Activated CD4-positive, alpha-beta memory T cell treated with anti-CD3 and anti-CD28 coated beads for 36 hours (primary cell): ENCODE results near the gene FRS3. TPM values are rescaled to one million over a fixed set of nuclear protein-coding genes. Genes with fewer than 3 reads are reported as not detected.

Experiments
- CTCF ChIA-PET: fragments of 350-600 bp; sonication (Branson Sonifier 250); formaldehyde crosslinking; loops from one replicate; lab custom pipeline; 2021; ENCODE audit warnings: antibody characterized with exemption, inconsistent platforms; lab: Charles Lee
- POLR2A ChIA-PET: fragments of 350-600 bp; sonication (Branson Sonifier 250); formaldehyde crosslinking; loops from one replicate; lab custom pipeline; 2021; ENCODE audit warnings: antibody characterized with exemption; lab: Charles Lee
- DNase-seq: peaks from one replicate; pipeline ENCODE4 v3.0.0-alpha.2; 2020
- H3K27ac Mint-ChIP-seq: one replicate; pipeline ENCODE4 v1.8.0; 2021; ENCODE audit warnings: mixed read lengths
- H3K27me3 Mint-ChIP-seq: one replicate; pipeline ENCODE4 v1.8.0; 2021; ENCODE audit warnings: mixed read lengths
- H3K36me3 Mint-ChIP-seq: one replicate; pipeline ENCODE4 v1.8.0; 2021; ENCODE audit warnings: mixed read lengths
- H3K4me1 Mint-ChIP-seq: one replicate; pipeline ENCODE4 v1.8.0; 2021; ENCODE audit warnings: low read depth, mixed read lengths
- H3K4me3 Mint-ChIP-seq: one replicate; pipeline ENCODE4 v1.8.0; 2021; ENCODE audit warnings: mild to moderate bottlenecking, mixed read lengths
- H3K9me3 Mint-ChIP-seq: one replicate; pipeline ENCODE4 v1.8.0; 2021; ENCODE audit warnings: mixed read lengths
- intact Hi-C: fragments of 100-400 bp; cut with micrococcal nuclease; formaldehyde crosslinking; loops from one replicate; pipeline ENCODE4 v1.15.1; 2023
- total RNA-seq, 2 experiments: library from RNA; stranded (reverse); gene quantifications; one replicate each; pipeline ENCODE4 v1.2.3, GENCODE V29; 2021

FRS3 gene
- total RNA-seq, 2 experiments from 2014 or later = 4.8 to 5.5 TPM

- POLR2A ChIA-PET = interaction anchor here (0.8 to 1.6 kb wide), 8 partner anchors 19 to 263 kb away, joined by 3 to 10 read pairs (median 4); partner anchors contain the start of genes BYSL, CCND3, MED20 and TAF8
- H3K4me3 Mint-ChIP-seq = peak within 1 kb of the TSS; percentile 92
Observed at GRCh38 chr6:41787219-41787917, 7.7 kb upstream of the FRS3 start, which contains the start of gene TOMM6. Gene TOMM6, plus strand, starts transcription at chr6:41787694. Its CDS starts 4 bp downstream, at chr6:41787698.

GRCh38 chr6:41786451-41787218, 6.9 kb upstream of the FRS3 start:
- DNase-seq = peak; percentile 91
- no peaks in the 10 kb centered on the region for H3K27me3 Mint-ChIP-seq
- peak overlapping the region; percentile 90 for H3K27ac Mint-ChIP-seq
- ChIA-PET POLR2A (interaction anchor here (0.6 to 1.6 kb wide), 8 partner anchors 80 to 264 kb away, joined by 3 to 10 read pairs (median 4); partner anchors contain the start of genes BYSL, CCND3, TAF8 and USP49), CTCF (interaction anchor here (0.5 to 5.5 kb wide), 33 partner anchors 8 to 1536 kb away, joined by 3 to 94 read pairs (median 4); partner anchors contain the start of genes BYSL, MED20, TAF8 and TBCC)
- H3K4me3 Mint-ChIP-seq = peak overlapping the region; percentile 92
- peaks cover 24% of the 10 kb centered on the region for H3K36me3 Mint-ChIP-seq
- no peaks in the 10 kb centered on the region for H3K9me3 Mint-ChIP-seq
- H3K4me1 Mint-ChIP-seq = peaks cover 20% of the 10 kb centered on the region
- intact Hi-C loops = loop anchor here (1.0 to 5.0 kb wide), 7 partner anchors 7 to 264 kb away; partner anchors contain the start of genes BYSL, FRS3, MED20 and TAF8

More at GRCh38 chr6:41787219-41787917, 7.7 kb upstream of the FRS3 start, which contains the start of gene TOMM6:
- DNase-seq = peak; percentile 98
- Mint-ChIP-seq H3K4me1 (peaks cover 20% of the 10 kb centered on the region), H3K9me3 (no peaks in the 10 kb centered on the region), H3K27me3 (no peaks in the 10 kb centered on the region), H3K36me3 (peaks cover 31% of the 10 kb centered on the region), H3K27ac (peak within 1 kb of the TSS; percentile 90)
- intact Hi-C loops = loop anchor here (1.0 to 5.0 kb wide), 7 partner anchors 8 to 263 kb away; partner anchors contain the start of genes BYSL, FRS3, MED20 and TAF8
- CTCF ChIA-PET = interaction anchor here (0.6 to 5.5 kb wide), 41 partner anchors 8 to 1026 kb away, joined by 3 to 94 read pairs (median 4); partner anchors contain the start of genes BYSL, CCND3, FRS3 and MED20

GRCh38 chr6:41785689-41786450, 6.2 kb upstream of the FRS3 start:
- Mint-ChIP-seq H3K27ac (no peak overlapping the region), H3K27me3 (peaks cover 5% of the 10 kb centered on the region), H3K4me1 (peaks cover 25% of the 10 kb centered on the region), H3K36me3 (peaks cover 21% of the 10 kb centered on the region), H3K4me3 (peak overlapping the region; percentile 92), H3K9me3 (no peaks in the 10 kb centered on the region)
- no peak for DNase-seq
- intact Hi-C loops = loop anchor here (5.0 kb wide), 1 partner anchor 151 kb away; no protein-coding TSS in a partner anchor
- POLR2A ChIA-PET = interaction anchor here (0.9 to 1.6 kb wide), 2 partner anchors 135 to 237 kb away, joined by 3 to 4 read pairs; partner anchors contain the start of gene BYSL
- CTCF ChIA-PET = interaction anchor here (0.7 to 5.5 kb wide), 24 partner anchors 8 to 960 kb away, joined by 3 to 94 read pairs (median 5); partner anchors contain the start of genes BYSL, MED20, TAF8 and TBCC

- Mint-ChIP-seq H3K4me3 (no peak overlapping the region), H3K36me3 (peaks cover 19% of the 10 kb centered on the region), H3K4me1 (peaks cover 24% of the 10 kb centered on the region), H3K27ac (no peak overlapping the region), H3K27me3 (peaks cover 6% of the 10 kb centered on the region), H3K9me3 (no peaks in the 10 kb centered on the region)
- POLR2A ChIA-PET = no interaction called here
- intact Hi-C loops = loop anchor here (5.0 kb wide), 1 partner anchor 152 kb away; no protein-coding TSS in a partner anchor
- CTCF ChIA-PET = interaction anchor here (0.7 to 5.5 kb wide), 6 partner anchors 9 to 762 kb away, joined by 4 to 94 read pairs (median 14); partner anchors contain the start of gene TAF8
- DNase-seq = no peak
Observed at GRCh38 chr6:41785254-41785653, 5.6 kb upstream of the FRS3 start.

GRCh38 chr6:41784581-41785171, 5.0 kb upstream of the FRS3 start:
- H3K4me1 Mint-ChIP-seq = peaks cover 20% of the 10 kb centered on the region
- H3K27ac Mint-ChIP-seq = no peak overlapping the region
- peaks cover 14% of the 10 kb centered on the region for H3K36me3 Mint-ChIP-seq
- no peaks in the 10 kb centered on the region for H3K9me3 Mint-ChIP-seq
- H3K4me3 Mint-ChIP-seq = no peak overlapping the region
- POLR2A ChIA-PET = no interaction called here
- intact Hi-C loops = loop anchor here (5.0 kb wide), 2 partner anchors 153 to 433 kb away; partner anchors contain the start of gene MRPS10
- CTCF ChIA-PET = interaction anchor here (0.7 to 5.5 kb wide), 4 partner anchors 8 to 763 kb away, joined by 4 to 94 read pairs (median 4); no protein-coding TSS in a partner anchor
- DNase-seq = no peak
- peaks cover 6% of the 10 kb centered on the region for H3K27me3 Mint-ChIP-seq

- Mint-ChIP-seq H3K27ac (no peak overlapping the region), H3K4me1 (peaks cover 18% of the 10 kb centered on the region), H3K4me3 (no peak overlapping the region), H3K27me3 (peaks cover 6% of the 10 kb centered on the region), H3K36me3 (peaks cover 6% of the 10 kb centered on the region), H3K9me3 (no peaks in the 10 kb centered on the region)
- intact Hi-C loops = loop anchor here (5.0 kb wide), 1 partner anchor 434 kb away; the partner anchor contains the start of gene MRPS10
- CTCF ChIA-PET = interaction anchor here (0.6 to 5.5 kb wide), 6 partner anchors 77 to 265 kb away, joined by 3 to 94 read pairs (median 4); no protein-coding TSS in a partner anchor
- POLR2A ChIA-PET = no interaction called here
- DNase-seq = no peak
Observed at GRCh38 chr6:41783106-41783780, 3.5 kb upstream of the FRS3 start.

GRCh38 chr6:41781366-41781730, 1.6 kb upstream of the FRS3 start:
- Mint-ChIP-seq H3K36me3 (no peaks in the 10 kb centered on the region), H3K27ac (no peak overlapping the region), H3K4me3 (peak overlapping the region; percentile 47), H3K27me3 (peaks cover 6% of the 10 kb centered on the region), H3K9me3 (no peaks in the 10 kb centered on the region), H3K4me1 (peaks cover 17% of the 10 kb centered on the region)
- CTCF ChIA-PET = interaction anchor here (0.6 to 2.9 kb wide), 8 partner anchors 39 to 322 kb away, joined by 3 to 9 read pairs (median 3); partner anchors contain the start of genes BYSL and MED20
- DNase-seq = no peak
- POLR2A ChIA-PET = no interaction called here
- intact Hi-C loops = loop anchor here (5.0 kb wide), 1 partner anchor 436 kb away; the partner anchor contains the start of gene MRPS10

- Mint-ChIP-seq H3K9me3 (no peaks in the 10 kb centered on the region), H3K4me1 (peaks cover 14% of the 10 kb centered on the region), H3K4me3 (peak within 1 kb of the TSS; percentile 84), H3K36me3 (no peaks in the 10 kb centered on the region), H3K27ac (peak within 1 kb of the TSS; percentile 26), H3K27me3 (peaks cover 6% of the 10 kb centered on the region)
- intact Hi-C loops = loop anchor here (1.0 to 5.0 kb wide), 4 partner anchors 264 to 437 kb away; partner anchors contain the start of gene MRPS10
- ChIA-PET CTCF (interaction anchor here (0.7 to 2.9 kb wide), 6 partner anchors 46 to 323 kb away, joined by 3 to 9 read pairs (median 3); partner anchors contain the start of genes BYSL and MED20), POLR2A (no interaction called here)
- DNase-seq = no peak
Observed at GRCh38 chr6:41780551-41781365, 1.1 kb upstream of the FRS3 start, which contains the start of gene PRICKLE4. Gene PRICKLE4, plus strand, starts transcription at chr6:41780782. Its CDS starts 2,692 bp downstream, at chr6:41783474.

GRCh38 chr6:41779336-41779735, 364 bp downstream of the FRS3 start:
- ChIA-PET POLR2A (no interaction called here), CTCF (interaction anchor here (0.6 to 1.0 kb wide), 6 partner anchors 9 to 435 kb away, joined by 3 to 5 read pairs (median 3); partner anchors contain the start of genes BYSL and MED20)
- H3K27ac Mint-ChIP-seq = no peak overlapping the region
- H3K4me3 Mint-ChIP-seq = peak overlapping the region; percentile 85
- no peaks in the 10 kb centered on the region for H3K9me3 Mint-ChIP-seq
- intact Hi-C loops = loop anchor here (1.0 to 5.0 kb wide), 2 partner anchors 8 to 42 kb away; partner anchors contain the start of genes TFEB and TOMM6
- DNase-seq = no peak
- peaks cover 13% of the 10 kb centered on the region for H3K4me1 Mint-ChIP-seq
- H3K27me3 Mint-ChIP-seq = peaks cover 6% of the 10 kb centered on the region
- H3K36me3 Mint-ChIP-seq = peaks cover 6% of the 10 kb centered on the region
